Measurements from ENCODE around the gene HOXD12.

HOXD12 gene

GRCh38 chr2:176089843-176090395 lies 9.7 kb upstream of the HOXD12 start:
- Histone ChIP-seq H3K4me2 (no peak overlapping the region), H3K9me3 (replicated peaks in 1 of 11) (peaks cover 12 to 45% (median 23%) of the 10 kb centered on the region in 11 experiments; a peak in 21 of 22 replicates), H3K36me3 (no peaks in the 10 kb centered on the region), H3K4me3 (no peak overlapping the region), H4K20me1 (peaks cover 0 to 97% (median 74%) of the 10 kb centered on the region in 11 experiments; a peak in 17 of 22 replicates), H3K9ac (no peak overlapping the region), H3K4me1 (peaks cover 0 to 12% (median 0%) of the 10 kb centered on the region in 10 experiments; a peak in 5 of 20 replicates), H3K27ac (no peak overlapping the region), H3K27me3 (peaks cover 100% of the 10 kb centered on the region in 11 experiments)
- TF ChIP-seq Cebpa-rat (IDR thresholded peaks at IDR 0.05), result no peak

- peaks cover 0 to 11% (median 0%) of the 10 kb centered on the region in 10 experiments; a peak in 4 of 20 replicates for H3K4me1 ChIP-seq
- no peak overlapping the region for H3K4me2 ChIP-seq
- H3K27me3 ChIP-seq, result peaks cover 100% of the 10 kb centered on the region in 11 experiments
- H3K36me3 ChIP-seq, result no peaks in the 10 kb centered on the region
- no peak for TF ChIP-seq Cebpa-rat (IDR thresholded peaks at IDR 0.05)
- no peak overlapping the region for H3K27ac ChIP-seq
- peaks cover 9 to 35% (median 14%) of the 10 kb centered on the region in 11 experiments; a peak in 20 of 22 replicates for H3K9me3 ChIP-seq (replicated peaks in 1 of 11)
- H3K4me3 ChIP-seq, result no peak overlapping the region
- H3K9ac ChIP-seq, result no peak overlapping the region
- H4K20me1 ChIP-seq, result peaks cover 0 to 94% (median 68%) of the 10 kb centered on the region in 11 experiments; a peak in 17 of 22 replicates
Observed at GRCh38 chr2:176090862-176091261, 8.7 kb upstream of the HOXD12 start.

GRCh38 chr2:176091329-176092258 lies 8.0 kb upstream of the HOXD12 start:
- peaks cover 100% of the 10 kb centered on the region in 11 experiments for H3K27me3 ChIP-seq
- H4K20me1 ChIP-seq, result peaks cover 0 to 92% (median 70%) of the 10 kb centered on the region in 11 experiments; a peak in 18 of 22 replicates
- H3K4me2 ChIP-seq, result peak overlapping the region in 2 of 11 experiments; percentile 20 to 33; a peak in 1 of 22 replicates
- H3K36me3 ChIP-seq, result no peaks in the 10 kb centered on the region
- no peak overlapping the region for H3K9ac ChIP-seq
- H3K4me3 ChIP-seq, result no peak overlapping the region
- H3K4me1 ChIP-seq, result peaks cover under 1 to 6% (median 2%) of the 10 kb centered on the region in 10 experiments; a peak in 12 of 20 replicates
- no peak overlapping the region for H3K27ac ChIP-seq
- peaks cover 9 to 34% (median 14%) of the 10 kb centered on the region in 11 experiments; a peak in 20 of 22 replicates for H3K9me3 ChIP-seq (replicated peaks in 1 of 11)
- TF ChIP-seq Cebpa-rat (IDR thresholded peaks at IDR 0.05), result no peak

GRCh38 chr2:176092270-176093144 lies 7.1 kb upstream of the HOXD12 start, which contains the start of gene HOXD13:
Gene HOXD13 (plus strand): TSS chr2:176092721. CDS start chr2:176092891, 170 bp downstream.
- Histone ChIP-seq H3K4me2 (peak within 1 kb of the TSS in 10 of 11 experiments; percentile 10 to 75 (median 28); a peak in 13 of 22 replicates), H3K9me3 (replicated peaks in 1 of 11) (peaks cover 9 to 34% (median 14%) of the 10 kb centered on the region in 11 experiments; a peak in 20 of 22 replicates), H3K4me3 (peak within 1 kb of the TSS in 8 of 10 experiments; percentile 7 to 44 (median 30); a peak in 13 of 20 replicates), H3K36me3 (no peaks in the 10 kb centered on the region), H4K20me1 (peaks cover 0 to 95% (median 75%) of the 10 kb centered on the region in 11 experiments; a peak in 18 of 22 replicates), H3K27ac (no peak within 1 kb of the TSS), H3K9ac (no peak within 1 kb of the TSS), H3K4me1 (peaks cover 6 to 15% (median 10%) of the 10 kb centered on the region in 10 experiments; a peak in 15 of 20 replicates), H3K27me3 (peaks cover 100% of the 10 kb centered on the region in 11 experiments)
- no peak for TF ChIP-seq Cebpa-rat (IDR thresholded peaks at IDR 0.05)

GRCh38 chr2:176093145-176093897 lies 6.3 kb upstream of the HOXD12 start:
- TF ChIP-seq Cebpa-rat (IDR thresholded peaks at IDR 0.05), result no peak
- no peak overlapping the region for H3K27ac ChIP-seq
- no peaks in the 10 kb centered on the region for H3K36me3 ChIP-seq
- H3K9ac ChIP-seq, result no peak overlapping the region
- H4K20me1 ChIP-seq, result peaks cover 0 to 94% (median 70%) of the 10 kb centered on the region in 11 experiments; a peak in 17 of 22 replicates
- H3K4me2 ChIP-seq, result peak overlapping the region in 10 of 11 experiments; percentile 10 to 75 (median 28); a peak in 12 of 22 replicates
- peaks cover 9 to 34% (median 14%) of the 10 kb centered on the region in 11 experiments; a peak in 20 of 22 replicates for H3K9me3 ChIP-seq (replicated peaks in 1 of 11)
- peak overlapping the region in 8 of 10 experiments; percentile 7 to 44 (median 30); a peak in 13 of 20 replicates for H3K4me3 ChIP-seq
- H3K4me1 ChIP-seq, result peaks cover 6 to 19% (median 11%) of the 10 kb centered on the region in 10 experiments; a peak in 15 of 20 replicates
- H3K27me3 ChIP-seq, result peaks cover 100% of the 10 kb centered on the region in 11 experiments

GRCh38 chr2:176093898-176094249 lies 5.7 kb upstream of the HOXD12 start:
- Histone ChIP-seq H3K4me1 (peaks cover 6 to 19% (median 11%) of the 10 kb centered on the region in 10 experiments; a peak in 15 of 20 replicates), H3K27me3 (peaks cover 100% of the 10 kb centered on the region in 11 experiments), H3K36me3 (no peaks in the 10 kb centered on the region), H3K4me3 (no peak overlapping the region), H3K9ac (no peak overlapping the region), H3K27ac (no peak overlapping the region), H3K4me2 (no peak overlapping the region), H3K9me3 (replicated peaks in 1 of 11) (peaks cover 9 to 34% (median 14%) of the 10 kb centered on the region in 11 experiments; a peak in 20 of 22 replicates), H4K20me1 (peaks cover 0 to 94% (median 68%) of the 10 kb centered on the region in 11 experiments; a peak in 17 of 22 replicates)
- no peak for TF ChIP-seq Cebpa-rat (IDR thresholded peaks at IDR 0.05)

GRCh38 chr2:176094349-176094748 lies 5.2 kb upstream of the HOXD12 start:
- H3K9me3 ChIP-seq (replicated peaks in 1 of 11), result peaks cover 9 to 39% (median 18%) of the 10 kb centered on the region in 11 experiments; a peak in 20 of 22 replicates
- H3K4me1 ChIP-seq, result peaks cover 6 to 19% (median 11%) of the 10 kb centered on the region in 10 experiments; a peak in 15 of 20 replicates
- H3K27me3 ChIP-seq, result peaks cover 100% of the 10 kb centered on the region in 11 experiments

More at GRCh38 chr2:176094349-176094748, 5.2 kb upstream of the HOXD12 start:
- no peak overlapping the region for H3K4me2 ChIP-seq
- H3K4me3 ChIP-seq, result no peak overlapping the region
- H3K9ac ChIP-seq, result no peak overlapping the region
- no peaks in the 10 kb centered on the region for H3K36me3 ChIP-seq
- H4K20me1 ChIP-seq, result peaks cover 0 to 94% (median 71%) of the 10 kb centered on the region in 11 experiments; a peak in 17 of 22 replicates
- TF ChIP-seq Cebpa-rat (IDR thresholded peaks at IDR 0.05), result no peak
- no peak overlapping the region for H3K27ac ChIP-seq
